ENCODE results near the gene NOL9. TPM values are rescaled to one million over a fixed set of nuclear protein-coding genes. Genes with fewer than 3 reads are reported as not detected.
"Not testable (repeated sequence)": the region's sequence is repeated elsewhere in the genome, so short reads cannot be mapped to it uniquely, and the experiment has no call there.

The NOL9 gene
- total RNA-seq, 1 donor from 2014 or later: 23.2 TPM

GRCh38 chr1:6574025-6574620 lies 19.8 kb upstream of the NOL9 start:
- no peak for DNase-seq (ENCODE audit: low spot score)

- DNase-seq (ENCODE audit: low spot score): no peak
Observed at GRCh38 chr1:6572653-6573383, 18.5 kb upstream of the NOL9 start.

DNA sequence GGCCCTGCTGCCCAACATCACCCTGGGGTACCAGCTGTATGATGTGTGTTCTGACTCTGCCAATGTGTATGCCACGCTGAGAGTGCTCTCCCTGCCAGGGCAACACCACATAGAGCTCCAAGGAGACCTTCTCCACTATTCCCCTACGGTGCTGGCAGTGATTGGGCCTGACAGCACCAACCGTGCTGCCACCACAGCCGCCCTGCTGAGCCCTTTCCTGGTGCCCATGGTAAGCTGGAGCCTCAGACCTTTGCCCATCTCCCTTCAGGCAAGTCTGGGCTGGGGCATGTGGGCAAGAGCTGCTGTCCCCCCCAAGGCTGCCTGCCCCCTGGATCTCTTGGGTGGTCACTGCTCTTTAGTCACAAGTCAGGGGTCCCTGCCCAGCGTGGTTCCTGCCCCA lies 16.7 kb upstream of the NOL9 start:
- no peak for DNase-seq (ENCODE audit: low spot score)

DNA sequence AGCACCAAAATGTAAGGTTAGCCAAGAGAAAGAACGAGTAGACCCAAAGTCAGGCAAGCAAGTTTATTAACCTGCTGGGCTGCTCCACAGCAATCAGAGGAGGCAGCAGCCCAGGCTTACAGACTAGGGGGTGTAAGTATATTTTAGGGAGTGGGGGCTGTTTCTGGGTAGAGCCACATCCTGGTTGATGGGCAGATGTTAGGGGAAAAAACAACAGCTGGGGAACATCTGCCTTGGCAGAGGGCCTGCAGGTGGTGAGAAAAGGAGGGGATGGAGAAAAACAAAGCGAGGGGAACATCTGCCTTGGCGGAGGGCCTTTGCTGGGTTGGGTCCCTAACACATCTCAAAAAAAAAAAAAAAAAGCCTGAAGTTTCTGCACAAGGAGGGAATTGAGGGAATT lies 15.8 kb upstream of the NOL9 start:
- DNase-seq (ENCODE audit: low spot score): no peak

- DNase-seq (ENCODE audit: low spot score): no peak
Observed at GRCh38 chr1:6569033-6569432, 14.7 kb upstream of the NOL9 start.

GRCh38 chr1:6560267-6560666 lies 6.0 kb upstream of the NOL9 start:
- DNase-seq (ENCODE audit: low spot score): no peak

- not testable (repeated sequence) for DNase-seq (ENCODE audit: low spot score)
Observed at GRCh38 chr1:6559161-6559560, 4.8 kb upstream of the NOL9 start.

DNA sequence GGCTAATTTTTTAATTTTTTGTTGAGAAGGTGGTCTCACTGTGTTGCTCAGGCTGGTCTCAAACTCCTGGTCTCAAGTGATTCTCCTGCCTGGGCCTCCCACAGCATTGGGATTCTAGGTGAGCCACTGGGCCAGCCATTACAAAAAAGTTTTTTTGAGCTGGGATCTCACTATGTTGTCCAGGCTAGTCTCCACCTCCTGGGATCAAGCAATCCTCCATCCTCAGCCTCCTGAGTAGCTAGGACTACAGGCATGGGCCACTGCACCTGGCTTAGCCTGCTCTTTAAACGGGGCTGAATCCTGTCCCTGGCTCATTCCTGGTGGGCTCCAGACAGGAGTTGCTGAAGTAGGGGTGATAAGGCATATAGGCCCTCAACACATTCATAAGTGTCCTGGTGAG lies 3.3 kb upstream of the NOL9 start:
- no peak for DNase-seq (ENCODE audit: low spot score)

GRCh38 chr1:6554907-6555778 lies 830 bp upstream of the NOL9 start, which contains the start of gene TAS1R1:
Gene TAS1R1, plus strand, starts transcription at chr1:6555307. Its CDS starts 67 bp downstream, at chr1:6555374.
- no peak for DNase-seq (ENCODE audit: low spot score)

- DNase-seq (ENCODE audit: low spot score): no peak
Observed at GRCh38 chr1:6547301-6547700, 7.0 kb downstream of the NOL9 start.

DNA sequence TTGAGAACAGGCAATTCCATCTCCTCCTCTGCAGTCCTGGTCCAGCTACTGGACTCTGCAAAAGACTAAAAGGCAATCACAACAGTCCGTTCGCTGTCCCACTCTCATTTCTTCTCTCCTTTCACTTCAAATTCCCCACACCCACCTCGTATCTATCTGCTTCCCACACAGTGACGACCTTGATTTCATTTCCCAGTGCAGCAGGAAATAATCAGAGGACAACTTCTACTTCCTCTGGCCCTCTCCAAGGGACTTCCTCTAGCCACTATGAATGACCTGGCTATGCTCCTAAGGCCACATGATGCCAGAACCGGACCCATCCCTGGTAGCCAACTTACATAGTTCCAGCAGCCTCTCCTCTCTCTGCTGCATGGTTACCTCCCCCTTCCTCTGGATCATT lies 8.0 kb downstream of the NOL9 start:
- DNase-seq (ENCODE audit: low spot score): no peak

DNA sequence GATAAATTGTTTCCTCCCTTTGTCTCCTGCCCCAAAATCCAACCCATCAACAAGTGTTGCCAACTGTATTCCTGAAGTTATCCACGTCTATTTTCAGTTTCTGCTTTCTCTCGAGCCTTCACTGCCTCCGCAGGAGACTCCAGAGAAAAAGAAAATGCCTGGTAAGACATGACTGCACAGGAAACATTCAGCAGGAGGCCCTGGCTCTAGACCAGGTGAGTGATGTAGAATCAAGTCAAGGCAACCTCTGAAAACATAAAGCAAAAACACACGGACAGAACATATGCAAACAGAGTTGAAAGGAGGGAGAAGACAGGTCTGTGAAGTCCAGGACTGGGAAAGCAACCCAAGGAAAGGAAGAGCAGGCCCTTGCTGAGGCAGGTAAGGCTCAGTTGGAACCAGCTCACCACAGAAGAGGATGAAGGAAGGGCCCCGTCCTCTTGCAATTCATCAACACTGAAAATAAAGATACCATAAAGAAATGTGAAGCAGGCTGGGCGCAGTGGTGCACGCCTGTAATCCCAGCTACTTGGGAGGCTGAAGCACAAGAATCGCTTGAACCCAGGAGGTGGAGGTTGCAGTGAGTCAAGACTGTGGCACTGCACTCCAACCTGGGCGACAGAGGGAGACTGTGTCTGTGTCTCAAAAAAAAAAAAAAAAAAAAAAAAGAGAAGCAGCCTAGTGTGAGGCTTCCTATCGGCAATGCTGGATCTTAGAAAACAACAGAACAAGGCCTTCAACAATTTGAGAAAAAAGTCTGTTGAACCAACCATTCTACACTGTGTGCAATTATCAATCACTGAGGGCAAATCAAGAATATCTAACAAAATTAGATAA lies 8.8 kb downstream of the NOL9 start:
- DNase-seq (ENCODE audit: low spot score): no peak

DNA sequence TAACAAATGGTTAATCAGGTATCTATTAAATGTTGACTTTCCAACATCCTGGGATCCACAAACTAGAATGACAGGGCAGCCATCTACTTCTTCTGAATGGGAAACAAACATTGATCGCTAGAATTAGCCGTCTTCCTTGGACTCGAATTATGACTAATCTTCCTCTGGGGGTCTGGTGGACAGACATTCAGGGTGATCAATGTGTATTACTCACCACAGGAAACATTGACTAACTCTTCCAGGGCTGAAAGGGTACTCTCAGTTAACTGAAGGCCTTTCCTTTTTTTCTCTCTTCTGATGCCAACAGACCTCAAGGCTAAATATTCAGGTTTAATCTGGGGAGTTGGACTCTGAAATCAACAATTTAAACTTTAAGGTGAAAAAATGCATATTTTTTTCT lies 9.5 kb downstream of the NOL9 start:
- no peak for DNase-seq (ENCODE audit: low spot score)

GRCh38 chr1:6538956-6539355 lies 15.4 kb downstream of the NOL9 start:
- DNase-seq (ENCODE audit: low spot score): no peak

- no peak for DNase-seq (ENCODE audit: low spot score)
Observed at GRCh38 chr1:6536291-6536690, 18.0 kb downstream of the NOL9 start.

DNA sequence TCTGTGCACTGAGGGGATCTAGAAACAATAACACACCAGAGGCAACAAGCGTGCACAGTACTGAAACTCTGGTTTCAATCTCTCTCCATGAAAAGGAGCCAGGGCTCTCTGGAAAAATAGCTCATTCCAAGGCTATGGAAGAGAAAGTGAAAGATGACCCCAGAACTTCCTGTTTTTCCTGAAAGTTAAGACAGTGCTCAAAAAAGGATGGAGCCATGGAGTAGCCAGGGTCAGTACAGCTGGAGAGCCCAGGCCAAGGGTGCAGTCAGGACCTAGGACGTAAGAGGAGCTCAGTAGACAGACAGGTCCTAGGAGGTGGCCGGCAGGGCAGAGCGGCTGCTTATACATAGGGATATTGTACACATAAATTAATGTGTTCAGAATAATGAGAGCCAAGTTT lies 19.1 kb downstream of the NOL9 start:
- no peak for DNase-seq (ENCODE audit: low spot score)

DNA sequence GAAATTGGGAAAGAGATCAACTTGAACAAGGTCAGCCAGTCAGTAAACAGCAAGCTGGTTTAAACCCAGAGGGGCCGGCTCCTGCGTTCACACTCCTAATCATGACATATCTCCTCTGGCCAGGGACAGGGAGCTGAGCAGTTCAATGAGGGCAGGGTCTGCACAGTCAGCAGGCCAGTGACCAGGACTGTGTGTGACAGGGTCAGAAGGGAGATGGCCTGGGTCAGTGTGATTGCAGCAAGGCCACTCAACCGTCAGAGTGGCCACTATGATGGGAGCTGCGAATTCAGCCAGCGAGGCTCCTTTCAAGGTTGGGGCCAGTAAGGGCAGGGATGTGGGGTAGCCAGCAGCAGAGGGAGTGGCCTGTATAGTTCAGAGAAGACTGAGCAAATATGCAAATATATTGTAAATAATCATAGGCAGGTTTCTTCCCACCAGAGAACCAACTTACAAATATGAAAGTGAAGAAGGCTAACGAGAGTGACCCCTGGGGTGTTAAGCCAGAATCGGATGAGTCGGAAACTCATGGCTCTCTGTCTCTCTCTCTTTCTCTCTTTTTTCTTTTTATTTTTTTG lies 20.0 kb downstream of the NOL9 start:
- no peak for DNase-seq (ENCODE audit: low spot score)

GRCh38 chr1:6531996-6532395 lies 22.3 kb downstream of the NOL9 start:
- no peak for DNase-seq (ENCODE audit: low spot score)

GRCh38 chr1:6530504-6531160 lies 23.7 kb downstream of the NOL9 start:
- DNase-seq (ENCODE audit: low spot score): no peak

DNA sequence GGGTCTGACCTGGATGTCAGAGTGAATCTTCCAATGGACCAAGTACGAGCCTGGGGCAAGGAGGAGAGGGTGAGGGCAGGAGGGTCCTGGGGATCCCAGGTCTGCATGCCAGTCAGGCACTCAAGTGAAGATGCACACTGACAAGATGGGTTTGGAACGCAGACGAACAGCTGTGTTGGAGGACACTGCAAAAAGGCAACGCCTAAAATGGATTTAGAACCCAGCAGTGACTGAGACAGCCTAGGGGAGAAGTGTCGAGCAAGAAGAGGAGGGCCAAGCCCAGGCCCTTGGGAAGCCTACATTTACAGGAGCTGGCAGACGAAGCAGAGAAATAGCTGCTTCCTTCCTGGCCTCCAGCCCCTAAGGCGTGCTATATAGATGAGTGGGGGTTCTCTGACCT lies 25.8 kb downstream of the NOL9 start:
- no peak for DNase-seq (ENCODE audit: low spot score)

Measured in mesenteric fat pad (tissue), 1 donor.